SU-DHL-6 (cell line): ENCODE measurements around the gene NXNL1.

ENCODE experiments used
- H2AFZ ChIP-seq: fragments of 200-600 bp; sonication (generic); 2 replicates; pipeline ENCODE4 v1.6.1; 2014; ENCODE audit warnings: low read depth, mild to moderate bottlenecking, moderate library complexity, mixed read lengths, antibody characterized with exemption, low read length; ENCODE audit not compliant: severe bottlenecking
- H3F3A ChIP-seq: fragments of 200-600 bp; shearing (Covaris generic); 2 replicates; pipeline ENCODE4 v1.6.0; 2016; ENCODE audit warnings: antibody characterized with exemption, mild to moderate bottlenecking; ENCODE audit not compliant: insufficient read depth
- H3K27ac ChIP-seq: fragments of 200-600 bp; sonication (generic); 2 replicates; pipeline ENCODE4 v1.5.1; 2016; ENCODE audit warnings: low read depth, mild to moderate bottlenecking, low read length, moderate library complexity, mixed read lengths
- H3K27me3 ChIP-seq: fragments of 200-600 bp; sonication (generic), shearing (Covaris generic); 2 replicates; pipeline ENCODE4 v1.6.0; 2014; ENCODE audit warnings: mild to moderate bottlenecking, low read length
- H3K36me3 ChIP-seq: fragments of 200-600 bp; sonication (generic); 2 replicates; pipeline ENCODE4 v1.6.1; 2014; ENCODE audit warnings: mild to moderate bottlenecking, low read length, mixed read lengths
- H3K4me2 ChIP-seq: fragments of 300-600, 200-600 bp; shearing (Covaris generic), sonication (generic); 2 replicates; pipeline ENCODE4 v1.6.0; 2014; ENCODE audit warnings: low read length, low read depth, mild to moderate bottlenecking; ENCODE audit not compliant: poor library complexity, severe bottlenecking
- H3K4me3 ChIP-seq: fragments of 200-600 bp; sonication (generic); 2 replicates; pipeline ENCODE4 v1.5.1; 2014; ENCODE audit warnings: antibody characterized with exemption, low read length, mild to moderate bottlenecking, mixed read lengths; ENCODE audit not compliant: insufficient read depth, poor library complexity, severe bottlenecking
- H3K79me2 ChIP-seq: fragments of 200-600 bp; sonication (generic); 2 replicates; pipeline ENCODE4 v1.6.1; 2014; ENCODE audit warnings: mild to moderate bottlenecking, low read length, moderate library complexity; ENCODE audit not compliant: insufficient read depth
- H3K9ac ChIP-seq: fragments of 200-600 bp; sonication (generic); 2 replicates; pipeline ENCODE4 v1.7.0; 2014; ENCODE audit warnings: mild to moderate bottlenecking, low read length
- H3K9me2 ChIP-seq: fragments of 200-600 bp; sonication (generic); replicated peaks from 2 replicates; pipeline ENCODE4 v1.6.1; 2014; ENCODE audit warnings: low read length; ENCODE audit not compliant: insufficient read depth
- H3K9me3 ChIP-seq: fragments of 200-600 bp; sonication (generic); 2 replicates; pipeline ENCODE4 v1.6.1; 2014; ENCODE audit warnings: low read length, mixed read lengths; ENCODE audit not compliant: insufficient read depth
- H4K20me1 ChIP-seq: fragments of 200-600 bp; sonication (generic); 2 replicates; pipeline ENCODE4 v1.6.1; 2014; ENCODE audit warnings: low read depth, mild to moderate bottlenecking, antibody characterized with exemption, low read length, moderate library complexity, mixed read lengths
- CTCF ChIP-seq: fragments of 200-600 bp; sonication (generic); IDR thresholded peaks from one replicate; pipeline ENCODE4 v1.5.1; 2017; ENCODE audit warnings: antibody characterized with exemption, mild to moderate bottlenecking, low read length, moderate library complexity; ENCODE audit not compliant: insufficient read depth, poor library complexity, severe bottlenecking
- EZH2phosphoT487 ChIP-seq: fragments of 200-600 bp; sonication (generic), shearing (Covaris generic); conservative IDR thresholded peaks from 2 replicates; pipeline ENCODE4 v1.6.1; 2018; ENCODE audit warnings: mild to moderate bottlenecking, antibody characterized with exemption, low read length, moderate library complexity, mixed read lengths

The NXNL1 gene

DNA sequence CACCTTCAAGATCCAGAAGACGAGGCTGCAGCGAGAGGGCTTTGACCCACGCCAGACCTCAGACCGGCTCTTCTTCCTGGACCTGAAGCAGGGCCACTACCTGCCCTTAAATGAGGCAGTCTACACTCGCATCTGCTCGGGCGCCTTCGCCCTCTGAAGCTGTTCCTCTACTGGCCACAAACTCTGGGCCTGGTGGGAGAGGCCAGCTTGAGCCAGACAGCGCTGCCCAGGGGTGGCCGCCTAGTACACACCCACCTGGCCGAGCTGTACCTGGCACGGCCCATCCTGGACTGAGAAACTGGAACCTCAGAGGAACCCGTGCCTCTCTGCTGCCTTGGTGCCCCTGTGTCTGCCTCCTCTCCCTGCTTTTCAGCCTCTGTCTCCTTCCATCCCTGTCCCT is 43.7 kb upstream of the NXNL1 start:
- H2AFZ ChIP-seq: no peak overlapping the region
- no peak overlapping the region for H3K4me2 ChIP-seq
- H3K9me3 ChIP-seq: no peaks in the 10 kb centered on the region
- no peaks in the 10 kb centered on the region for H3K9me2 ChIP-seq
- no peaks in the 10 kb centered on the region for H3K36me3 ChIP-seq
- H3K27ac ChIP-seq: no peak overlapping the region
- TF ChIP-seq EZH2phosphoT487: no peak
- TF ChIP-seq CTCF: no peak
- H3K27me3 ChIP-seq: no peaks in the 10 kb centered on the region
- no peaks in the 10 kb centered on the region for H4K20me1 ChIP-seq
- H3K4me3 ChIP-seq: no peak overlapping the region
- no peak overlapping the region for H3K9ac ChIP-seq
- H3K79me2 ChIP-seq: peaks cover 3% of the 10 kb centered on the region; the same call in 1 of the 2 replicates
- no peaks in the 10 kb centered on the region for H3F3A ChIP-seq

GRCh38 chr19:17504030-17504429 is 43.3 kb upstream of the NXNL1 start:
- TF ChIP-seq CTCF: no peak
- no peak for TF ChIP-seq EZH2phosphoT487

DNA sequence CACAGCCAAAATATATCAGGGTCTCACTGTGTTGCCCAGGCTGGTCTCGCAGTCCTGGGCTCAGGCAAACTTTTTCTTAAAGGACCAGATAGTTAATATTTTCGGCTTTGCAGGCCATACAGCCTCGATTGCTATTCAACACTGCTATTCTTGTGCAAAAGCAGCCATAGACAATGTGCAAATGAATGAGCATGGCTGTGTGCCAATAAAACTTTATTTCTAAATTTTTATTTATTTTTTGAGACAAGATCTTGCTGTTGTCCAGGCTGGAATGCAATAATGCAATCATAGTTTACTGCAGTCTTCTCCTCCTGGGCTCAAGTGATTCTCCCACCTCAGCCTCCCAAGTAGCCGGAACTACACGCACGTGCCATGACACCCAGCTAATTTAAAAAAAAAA is 42.5 kb upstream of the NXNL1 start:
- Histone ChIP-seq H3K9me2 (no peaks in the 10 kb centered on the region), H3K36me3 (no peaks in the 10 kb centered on the region), H3K4me3 (no peak overlapping the region), H3K79me2 (no peaks in the 10 kb centered on the region), H3K27ac (no peak overlapping the region), H3K9ac (no peak overlapping the region), H2AFZ (no peak overlapping the region), H3F3A (no peaks in the 10 kb centered on the region), H3K9me3 (no peaks in the 10 kb centered on the region), H3K4me2 (no peak overlapping the region), H4K20me1 (no peaks in the 10 kb centered on the region), H3K27me3 (no peaks in the 10 kb centered on the region)
- no peak for TF ChIP-seq CTCF
- no peak for TF ChIP-seq EZH2phosphoT487

More at GRCh38 chr19:17504030-17504429, 43.3 kb upstream of the NXNL1 start:
- Histone ChIP-seq H3K4me3 (no peak overlapping the region), H3K27ac (no peak overlapping the region), H3K9me2 (no peaks in the 10 kb centered on the region), H2AFZ (no peak overlapping the region), H4K20me1 (no peaks in the 10 kb centered on the region), H3K4me2 (no peak overlapping the region), H3K27me3 (no peaks in the 10 kb centered on the region), H3K9ac (no peak overlapping the region), H3K79me2 (no peaks in the 10 kb centered on the region), H3K36me3 (no peaks in the 10 kb centered on the region), H3F3A (no peaks in the 10 kb centered on the region), H3K9me3 (no peaks in the 10 kb centered on the region)
